Testis (tissue), 2 donors: ENCODE data around the gene NOS3.
A peak's percentile ranks its signal among the peaks of the same experiment; 100 is the strongest.

ENCODE experiments used
- POLR2A ChIP-seq: fragments of 450-650 bp; IDR thresholded peaks from one replicate; pipeline ENCODE4 v1.6.1; 2017; ENCODE audit warnings: antibody characterized with exemption, mild to moderate bottlenecking, moderate library complexity
- TF ChIP-seq, protein P1 (sequence below), 3 experiments: fragments of 450-650 bp in 2 of 3; fragments of 200-600 bp in 1 of 3; sonication (generic) in 1 of 3; IDR thresholded peaks; one replicate each; pipeline ENCODE4 v1.5.1; 2016 to 2019; ENCODE audit warnings: antibody characterized with exemption in 3 of 3, mild to moderate bottlenecking in 2 of 3, moderate library complexity in 1 of 3

GRCh38 chr7:151017953-151018420 lies 27.2 kb downstream of the NOS3 start:
- TF ChIP-seq, protein P1, sequence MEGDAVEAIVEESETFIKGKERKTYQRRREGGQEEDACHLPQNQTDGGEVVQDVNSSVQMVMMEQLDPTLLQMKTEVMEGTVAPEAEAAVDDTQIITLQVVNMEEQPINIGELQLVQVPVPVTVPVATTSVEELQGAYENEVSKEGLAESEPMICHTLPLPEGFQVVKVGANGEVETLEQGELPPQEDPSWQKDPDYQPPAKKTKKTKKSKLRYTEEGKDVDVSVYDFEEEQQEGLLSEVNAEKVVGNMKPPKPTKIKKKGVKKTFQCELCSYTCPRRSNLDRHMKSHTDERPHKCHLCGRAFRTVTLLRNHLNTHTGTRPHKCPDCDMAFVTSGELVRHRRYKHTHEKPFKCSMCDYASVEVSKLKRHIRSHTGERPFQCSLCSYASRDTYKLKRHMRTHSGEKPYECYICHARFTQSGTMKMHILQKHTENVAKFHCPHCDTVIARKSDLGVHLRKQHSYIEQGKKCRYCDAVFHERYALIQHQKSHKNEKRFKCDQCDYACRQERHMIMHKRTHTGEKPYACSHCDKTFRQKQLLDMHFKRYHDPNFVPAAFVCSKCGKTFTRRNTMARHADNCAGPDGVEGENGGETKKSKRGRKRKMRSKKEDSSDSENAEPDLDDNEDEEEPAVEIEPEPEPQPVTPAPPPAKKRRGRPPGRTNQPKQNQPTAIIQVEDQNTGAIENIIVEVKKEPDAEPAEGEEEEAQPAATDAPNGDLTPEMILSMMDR (IDR thresholded peaks at IDR 0.05): peak; percentile 59 to 89 (median 78)
- TF ChIP-seq POLR2A: no peak
